ENCODE measurements around the gene ST7L. TPM values are rescaled to one million over a fixed set of nuclear protein-coding genes. Genes with fewer than 3 reads are reported as not detected.

Gene ST7L
- total RNA-seq, 1 experiment from 2014 or later: 17.5 TPM

DNA sequence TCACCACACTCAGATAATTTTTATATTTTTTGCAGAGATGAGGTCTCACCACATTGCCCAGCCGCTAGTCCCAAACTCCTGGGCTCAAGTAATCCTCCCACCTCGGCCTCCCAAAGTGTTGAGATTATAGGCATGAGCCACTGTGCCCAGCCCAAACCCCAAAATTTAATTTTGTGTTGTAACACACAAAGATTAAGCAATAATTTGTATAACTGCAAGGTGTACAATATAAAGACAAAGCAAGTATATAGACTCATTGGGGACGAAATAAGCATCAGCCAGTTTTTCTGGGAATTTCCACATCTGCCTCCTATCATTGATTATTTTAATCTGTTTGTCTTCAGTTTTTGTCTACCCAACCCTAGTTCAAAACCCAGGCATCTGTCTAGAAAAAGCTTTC, 42.7 kb downstream of the ST7L start:
- BruUV-seq (replicated peaks): no TSS peak
- TF ChIP-seq EZH2 (IDR thresholded peaks at IDR 0.05; ENCODE audit: low read length, unreplicated experiment) (no peak), EZH2phosphoT487 (IDR thresholded peaks at IDR 0.05; ENCODE audit: borderline replicate concordance, low read length) (no peak), CTCF (conservative IDR thresholded peaks at IDR 0.05; ENCODE audit: low read depth, low read length) (no peak)
- no peak overlapping the region for H3K4me3 ChIP-seq (ENCODE audit: low read length)
- H3K27me3 ChIP-seq (ENCODE audit: low read length): no peaks in the 10 kb centered on the region
- H3K79me2 ChIP-seq (ENCODE audit: low read length): no peaks in the 10 kb centered on the region
- no peaks in the 10 kb centered on the region for H3K9me2 ChIP-seq (replicated peaks; ENCODE audit: low read length)
- ATAC-seq (no peak), DNase-seq (no peak)
- H2AFZ ChIP-seq (ENCODE audit: low read length): no peak overlapping the region
- H3K4me2 ChIP-seq (ENCODE audit: low read length): no peak overlapping the region
- ChIA-PET CTCF (no interaction called here), POLR2A (ENCODE audit: unreplicated experiment) (no interaction called here)
- no peak overlapping the region for H3K9ac ChIP-seq (ENCODE audit: low read length)
- H3K4me1 ChIP-seq (ENCODE audit: insufficient read depth, low read length): peaks cover 14% of the 10 kb centered on the region
- no peak overlapping the region for H3K27ac ChIP-seq (ENCODE audit: low read length)
- no peaks in the 10 kb centered on the region for H3K9me3 ChIP-seq (ENCODE audit: low read length)
- peaks cover 15% of the 10 kb centered on the region; the same call in 1 of the 2 replicates for H3K36me3 ChIP-seq (ENCODE audit: low read depth, low read length)
- no peaks in the 10 kb centered on the region for H4K20me1 ChIP-seq (ENCODE audit: low read length)
- H3F3A ChIP-seq (ENCODE audit: low read length, unreplicated experiment): peaks cover 4% of the 10 kb centered on the region
- intact Hi-C loops (cut with micrococcal nuclease): no loop called here

- Histone ChIP-seq H3K4me1 (ENCODE audit: insufficient read depth, low read length) (peaks cover 14% of the 10 kb centered on the region), H3K9me3 (ENCODE audit: low read length) (no peaks in the 10 kb centered on the region), H3K9ac (ENCODE audit: low read length) (no peak overlapping the region), H3K9me2 (replicated peaks; ENCODE audit: low read length) (no peaks in the 10 kb centered on the region), H3K4me2 (ENCODE audit: low read length) (peak overlapping the region; percentile 31), H2AFZ (ENCODE audit: low read length) (peak overlapping the region; percentile 39), H4K20me1 (ENCODE audit: low read length) (no peaks in the 10 kb centered on the region), H3K4me3 (ENCODE audit: low read length) (no peak overlapping the region), H3K27me3 (ENCODE audit: low read length) (no peaks in the 10 kb centered on the region), H3F3A (ENCODE audit: low read length, unreplicated experiment) (peaks cover 4% of the 10 kb centered on the region), H3K36me3 (ENCODE audit: low read depth, low read length) (peaks cover 10% of the 10 kb centered on the region; the same call in 1 of the 2 replicates), H3K27ac (ENCODE audit: low read length) (no peak overlapping the region), H3K79me2 (ENCODE audit: low read length) (no peaks in the 10 kb centered on the region)
- intact Hi-C loops (cut with micrococcal nuclease): no loop called here
- POLR2A ChIA-PET (ENCODE audit: unreplicated experiment): no interaction called here
- TSS peak; percentile 10 for BruUV-seq (replicated peaks)
- peak; percentile 100 for ATAC-seq
- CTCF ChIA-PET: no interaction called here
- TF ChIP-seq EZH2phosphoT487 (IDR thresholded peaks at IDR 0.05; ENCODE audit: borderline replicate concordance, low read length): no peak
- no peak for TF ChIP-seq CTCF (conservative IDR thresholded peaks at IDR 0.05; ENCODE audit: low read depth, low read length)
- peak; percentile 83 for DNase-seq
These were observed 43.7 kb downstream of the ST7L start for GRCh38 chr1:112575154-112575804.

DNA sequence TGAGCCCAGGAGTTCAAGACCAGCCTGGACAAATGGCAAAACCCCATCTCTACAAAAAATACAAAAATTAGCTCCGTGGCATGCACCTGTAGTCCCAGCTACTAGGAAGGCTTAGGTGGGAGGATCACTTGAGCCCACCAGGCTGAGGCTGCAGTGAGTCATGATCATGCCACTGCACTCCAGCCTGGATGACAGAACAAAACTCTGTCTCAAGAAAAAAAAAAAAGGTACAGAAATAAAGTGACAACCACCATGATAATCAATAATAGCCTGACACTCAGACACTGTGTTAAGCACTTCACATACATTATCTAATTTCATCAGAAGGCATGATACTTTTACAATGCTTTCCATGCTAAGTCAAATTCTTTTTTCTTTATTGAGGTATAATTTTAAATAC, 53.1 kb downstream of the ST7L start:
- Histone ChIP-seq H3F3A (ENCODE audit: low read length, unreplicated experiment) (no peaks in the 10 kb centered on the region), H3K27ac (ENCODE audit: low read length) (no peak overlapping the region), H3K79me2 (ENCODE audit: low read length) (no peaks in the 10 kb centered on the region), H3K9me3 (ENCODE audit: low read length) (no peaks in the 10 kb centered on the region), H3K4me2 (ENCODE audit: low read length) (no peak overlapping the region), H3K27me3 (ENCODE audit: low read length) (no peaks in the 10 kb centered on the region), H3K4me1 (ENCODE audit: insufficient read depth, low read length) (no peaks in the 10 kb centered on the region), H3K9me2 (replicated peaks; ENCODE audit: low read length) (no peaks in the 10 kb centered on the region), H3K36me3 (ENCODE audit: low read depth, low read length) (peaks cover 7% of the 10 kb centered on the region), H3K9ac (ENCODE audit: low read length) (no peak overlapping the region), H3K4me3 (ENCODE audit: low read length) (no peak overlapping the region), H4K20me1 (ENCODE audit: low read length) (no peaks in the 10 kb centered on the region), H2AFZ (ENCODE audit: low read length) (no peak overlapping the region)
- BruUV-seq (replicated peaks): no TSS peak
- no peak for TF ChIP-seq EZH2phosphoT487 (IDR thresholded peaks at IDR 0.05; ENCODE audit: borderline replicate concordance, low read length)
- TF ChIP-seq EZH2 (IDR thresholded peaks at IDR 0.05; ENCODE audit: low read length, unreplicated experiment): no peak
- TF ChIP-seq CTCF (conservative IDR thresholded peaks at IDR 0.05; ENCODE audit: low read depth, low read length): no peak
- intact Hi-C loops (cut with micrococcal nuclease): no loop called here
- ChIA-PET CTCF (no interaction called here), POLR2A (ENCODE audit: unreplicated experiment) (no interaction called here)
- ATAC-seq (no peak), DNase-seq (no peak)

Data from PC-3 (cell line).